CD14-positive monocyte (primary cell): ENCODE measurements around the gene DNAJC11. TPM values are rescaled to one million over a fixed set of nuclear protein-coding genes. Genes with fewer than 3 reads are reported as not detected.

ENCODE experiments used
- DNase-seq, 3 donors: peaks; one replicate each; pipeline ENCODE4 v3.0.0-alpha.2; 2011 to 2022
- H2AFZ ChIP-seq: 2 replicates; pipeline ENCODE4 v1.6.0; 2012; ENCODE audit warnings: mild to moderate bottlenecking, low read depth, low read length, inconsistent platforms; ENCODE audit not compliant: insufficient read depth, poor library complexity, severe bottlenecking
- H3K27ac ChIP-seq, 2 donors: 1 replicate in 1 of 2; 2 replicates in 1 of 2; pipeline ENCODE4 v1.5.1; 2012 to 2013; ENCODE audit warnings: low read length in 2 of 2, control low read depth in 1 of 2, inconsistent platforms in 1 of 2, low read depth in 1 of 2, mild to moderate bottlenecking in 1 of 2
- H3K27me3 ChIP-seq, 2 donors: one replicate each; pipeline versions ENCODE4 v1.6.0 to v1.6.1; 2011 to 2013; ENCODE audit warnings: low read length in 2 of 2; ENCODE audit not compliant: control insufficient read depth in 2 of 2, insufficient read depth in 2 of 2
- H3K36me3 ChIP-seq, 2 donors: replicated peaks in 1 of 2; 1 replicate in 1 of 2; 2 replicates in 1 of 2; pipeline versions ENCODE4 v1.5.1 to v1.6.1; 2012 to 2013; ENCODE audit warnings: low read length in 2 of 2, control low read depth in 1 of 2, inconsistent platforms in 1 of 2, mild to moderate bottlenecking in 1 of 2; ENCODE audit not compliant: insufficient read depth in 2 of 2, control insufficient read depth in 1 of 2
- H3K4me1 ChIP-seq, 2 donors: 1 replicate in 1 of 2; 2 replicates in 1 of 2; pipeline versions ENCODE4 v1.5.1 to v1.6.1; 2012 to 2013; ENCODE audit warnings: low read length in 2 of 2, control low read depth in 1 of 2, inconsistent platforms in 1 of 2, mild to moderate bottlenecking in 1 of 2, moderate library complexity in 1 of 2; ENCODE audit not compliant: insufficient read depth in 2 of 2, control insufficient read depth in 1 of 2
- H3K4me2 ChIP-seq: replicated peaks from 2 replicates; pipeline ENCODE3; 2012; ENCODE audit warnings: low read length, moderate library complexity, mild to moderate bottlenecking; ENCODE audit not compliant: poor library complexity, severe bottlenecking; ENCODE audit errors: extremely low read depth
- H3K4me3 ChIP-seq, 3 experiments: fragments of 200-600 bp in 1 of 3; sonication (generic) in 1 of 3; replicated peaks in 1 of 3; 1 replicate in 2 of 3; 2 replicates in 1 of 3; pipeline ENCODE4 v1.5.1; 2011 to 2013; ENCODE audit warnings: low read length in 3 of 3, mild to moderate bottlenecking in 3 of 3, control low read depth in 2 of 3, low read depth in 2 of 3, inconsistent platforms in 1 of 3, moderate library complexity in 1 of 3
- H3K79me2 ChIP-seq: 2 replicates; pipeline ENCODE4 v1.6.0; 2012; ENCODE audit warnings: mild to moderate bottlenecking, control low read depth, inconsistent platforms, low read length, moderate library complexity; ENCODE audit not compliant: insufficient read depth
- H3K9ac ChIP-seq: 2 replicates; pipeline ENCODE4 v1.6.0; 2017; ENCODE audit warnings: low read length, mild to moderate bottlenecking; ENCODE audit not compliant: insufficient read depth, poor library complexity, severe bottlenecking
- H3K9me3 ChIP-seq, 2 donors: replicated peaks in 1 of 2; 1 replicate in 1 of 2; 2 replicates in 1 of 2; pipeline versions ENCODE4 v1.5.1 to v1.6.1; 2012 to 2013; ENCODE audit warnings: low read length in 2 of 2, control low read depth in 1 of 2; ENCODE audit not compliant: control insufficient read depth in 1 of 2, insufficient read depth in 1 of 2
- H4K20me1 ChIP-seq: 2 replicates; pipeline ENCODE4 v1.6.0; 2012; ENCODE audit warnings: mild to moderate bottlenecking, low read length, control low read depth, moderate library complexity; ENCODE audit not compliant: insufficient read depth
- H3K27ac Mint-ChIP-seq, 7 donors: one replicate each; pipeline ENCODE4 v1.8.0; 2020; ENCODE audit warnings: mild to moderate bottlenecking in 7 of 7, mixed read lengths in 7 of 7, moderate library complexity in 6 of 7, inconsistent platforms in 2 of 7
- H3K27me3 Mint-ChIP-seq, 3 donors: one replicate each; pipeline ENCODE4 v1.8.0; 2021 to 2022; ENCODE audit warnings: low read depth in 3 of 3, mild to moderate bottlenecking in 3 of 3, mixed read lengths in 3 of 3, moderate library complexity in 3 of 3, inconsistent platforms in 1 of 3
- H3K36me3 Mint-ChIP-seq, 2 donors: one replicate each; pipeline ENCODE4 v1.8.0; 2020; ENCODE audit warnings: mixed read lengths in 2 of 2, inconsistent platforms in 1 of 2, mild to moderate bottlenecking in 1 of 2
- H3K4me1 Mint-ChIP-seq: one replicate; pipeline ENCODE4 v1.8.0; 2020; ENCODE audit warnings: mild to moderate bottlenecking, mixed read lengths
- H3K4me3 Mint-ChIP-seq, 2 donors: one replicate each; pipeline ENCODE4 v1.8.0; 2020; ENCODE audit warnings: mild to moderate bottlenecking in 2 of 2, mixed read lengths in 2 of 2, moderate library complexity in 1 of 2
- H3K9me3 Mint-ChIP-seq, 7 donors: one replicate each; pipeline ENCODE4 v1.8.0; 2020 to 2022; ENCODE audit warnings: mixed read lengths in 7 of 7, mild to moderate bottlenecking in 6 of 7, moderate library complexity in 6 of 7, inconsistent platforms in 2 of 7
- WGBS: methylation state at CpG from one replicate; pipeline ENCODE4 v1.1.5; 2013; ENCODE audit warnings: missing lambda C conversion rate; ENCODE audit not compliant: insufficient coverage; 5-methylcytosine and 5-hydroxymethylcytosine counted together
- intact Hi-C, 2 donors: fragments of 100-400 bp; cut with micrococcal nuclease; formaldehyde crosslinking; loops; one replicate each; pipeline versions ENCODE4 v1.15.0 to v1.15.1; 2023
- polyA plus RNA-seq, 3 donors: library from polyadenylated mRNA; depleted of rRNA in 1 of 3; unstranded in 2 of 3; stranded (reverse) in 1 of 3; fragments of 300-500 nt in 2 of 3; fragments of >200 nt in 1 of 3; fragmentation: Illumina TruSeq in 2 of 3; gene quantifications; 1 replicate in 2 of 3; 2 replicates in 1 of 3; pipeline ENCODE4 v1.2.3, GENCODE V29; 2012 to 2021
- TF ChIP-seq, protein P1 (sequence below): fragments of 200-600 bp; IDR thresholded peaks from one replicate; pipeline ENCODE4 v1.8.0; 2022; ENCODE audit warnings: antibody characterized with exemption, mild to moderate bottlenecking

DNAJC11 gene
- polyA plus RNA-seq, 3 donors = 9.7 to 19.9 (median 15.8) TPM

DNA sequence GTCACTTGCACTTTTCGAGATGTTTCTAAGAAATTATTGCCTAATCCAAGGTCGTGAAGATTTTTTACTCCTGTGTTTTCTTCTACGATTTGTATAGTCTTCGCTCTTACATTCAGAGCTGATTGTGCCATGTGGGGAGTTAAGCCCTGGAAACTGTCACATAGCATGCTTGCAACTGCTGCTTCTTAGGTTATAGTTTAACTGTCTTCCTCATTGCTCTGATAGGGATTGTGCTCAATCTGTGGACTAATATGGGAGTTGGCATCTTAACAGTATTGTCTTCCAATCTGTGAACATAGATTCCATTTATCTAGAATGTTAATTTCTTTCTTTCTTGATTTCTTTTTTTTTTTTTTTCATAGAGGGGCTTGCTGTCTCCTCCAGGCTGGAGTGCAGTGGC lies 48.9 kb upstream of the DNAJC11 start:
- Histone ChIP-seq H3K27me3 (no peaks in the 10 kb centered on the region), H4K20me1 (no peaks in the 10 kb centered on the region), H3K27ac (peak overlapping the region in 1 of 2 donors; percentile 10), H3K36me3 (no peaks in the 10 kb centered on the region), H3K9ac (no peak overlapping the region), H3K4me2 (no peak overlapping the region), H3K4me1 (peaks cover 76 to 84% of the 10 kb centered on the region in 2 donors), H2AFZ (no peak overlapping the region), H3K9me3 (peaks cover 0 to 6% of the 10 kb centered on the region in 2 donors), H3K4me3 (no peak overlapping the region), H3K79me2 (no peaks in the 10 kb centered on the region)
- WGBS = 60% methylated on average over 1 of the region's 4 CpGs
- Mint-ChIP-seq H3K36me3 (no peaks in the 10 kb centered on the region), H3K9me3 (peaks cover 2 to 11% (median 9%) of the 10 kb centered on the region in 7 donors), H3K27ac (peak overlapping the region in 2 of 7 donors; percentile 32 to 86), H3K27me3 (peaks cover 0 to 5% (median 3%) of the 10 kb centered on the region in 3 donors), H3K4me3 (no peak overlapping the region), H3K4me1 (peaks cover 76% of the 10 kb centered on the region)
- intact Hi-C loops = no loop called here
- TF ChIP-seq, protein P1, sequence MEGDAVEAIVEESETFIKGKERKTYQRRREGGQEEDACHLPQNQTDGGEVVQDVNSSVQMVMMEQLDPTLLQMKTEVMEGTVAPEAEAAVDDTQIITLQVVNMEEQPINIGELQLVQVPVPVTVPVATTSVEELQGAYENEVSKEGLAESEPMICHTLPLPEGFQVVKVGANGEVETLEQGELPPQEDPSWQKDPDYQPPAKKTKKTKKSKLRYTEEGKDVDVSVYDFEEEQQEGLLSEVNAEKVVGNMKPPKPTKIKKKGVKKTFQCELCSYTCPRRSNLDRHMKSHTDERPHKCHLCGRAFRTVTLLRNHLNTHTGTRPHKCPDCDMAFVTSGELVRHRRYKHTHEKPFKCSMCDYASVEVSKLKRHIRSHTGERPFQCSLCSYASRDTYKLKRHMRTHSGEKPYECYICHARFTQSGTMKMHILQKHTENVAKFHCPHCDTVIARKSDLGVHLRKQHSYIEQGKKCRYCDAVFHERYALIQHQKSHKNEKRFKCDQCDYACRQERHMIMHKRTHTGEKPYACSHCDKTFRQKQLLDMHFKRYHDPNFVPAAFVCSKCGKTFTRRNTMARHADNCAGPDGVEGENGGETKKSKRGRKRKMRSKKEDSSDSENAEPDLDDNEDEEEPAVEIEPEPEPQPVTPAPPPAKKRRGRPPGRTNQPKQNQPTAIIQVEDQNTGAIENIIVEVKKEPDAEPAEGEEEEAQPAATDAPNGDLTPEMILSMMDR = no peak
- no peak for DNase-seq

DNA sequence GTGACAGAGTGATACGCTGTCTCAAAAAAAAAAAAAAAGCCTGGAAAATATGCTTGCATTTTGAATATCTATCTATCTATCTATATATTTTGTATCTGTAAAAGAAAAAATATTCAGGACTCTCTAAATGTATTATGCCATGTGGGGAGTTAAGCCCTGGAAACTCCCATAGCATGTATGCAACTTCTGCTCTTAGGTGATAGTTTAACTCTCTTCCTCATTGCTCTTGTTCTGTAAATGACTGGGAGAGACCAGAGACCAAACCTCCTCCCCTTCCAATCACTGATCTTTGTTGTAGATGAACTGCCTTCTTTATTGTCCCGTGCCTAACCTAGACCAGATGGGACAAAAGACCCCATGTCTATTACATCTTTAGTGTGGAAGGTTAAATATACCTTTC lies 46.1 kb upstream of the DNAJC11 start:
- Histone ChIP-seq H3K27me3 (no peaks in the 10 kb centered on the region), H3K4me3 (no peak overlapping the region), H3K36me3 (no peaks in the 10 kb centered on the region), H3K4me1 (peaks cover 89 to 97% of the 10 kb centered on the region in 2 donors), H2AFZ (no peak overlapping the region), H4K20me1 (no peaks in the 10 kb centered on the region), H3K79me2 (no peaks in the 10 kb centered on the region), H3K9ac (no peak overlapping the region), H3K4me2 (no peak overlapping the region), H3K9me3 (peaks cover 0 to 6% of the 10 kb centered on the region in 2 donors), H3K27ac (no peak overlapping the region)
- H3K4me3 Mint-ChIP-seq = no peak overlapping the region
- no peaks in the 10 kb centered on the region for H3K36me3 Mint-ChIP-seq
- peak overlapping the region in 4 of 7 donors; percentile 24 to 77 (median 50) for H3K27ac Mint-ChIP-seq
- H3K9me3 Mint-ChIP-seq = peaks cover 2 to 11% (median 9%) of the 10 kb centered on the region in 7 donors
- H3K27me3 Mint-ChIP-seq = peaks cover 0 to 5% (median 3%) of the 10 kb centered on the region in 3 donors
- DNase-seq = peak in 2 of 3 donors; percentile 32 to 63
- TF ChIP-seq, protein P1 = no peak
- peaks cover 84% of the 10 kb centered on the region for H3K4me1 Mint-ChIP-seq
- WGBS = no CpG with 5 or more reads among the region's 2 CpGs
- intact Hi-C loops = loop anchor here in 1 of 2 donors (5.0 kb wide), 1 partner anchor 35 kb away; no protein-coding TSS in a partner anchor
